Measurements from ENCODE around the gene ZSCAN5C.

- TF ChIP-seq CTCF (tag by site-specific recombination; IDR thresholded peaks at IDR 0.05) (no peak), REST (tag by site-specific recombination; IDR thresholded peaks at IDR 0.05) (no peak), KLF16 (tag by site-specific recombination; IDR thresholded peaks at IDR 0.05) (no peak), OSR2 (tag by site-specific recombination; IDR thresholded peaks at IDR 0.05) (no peak)
These were observed 8.0 kb upstream of the ZSCAN5C start for GRCh38 chr19:56193981-56194640.
